Endothelial cell of umbilical vein (primary cell): Measurements from ENCODE around the gene GTF2E1. TPM values are rescaled to one million over a fixed set of nuclear protein-coding genes. Genes with fewer than 3 reads are reported as not detected.

ENCODE experiments used
- BruUV-seq: library from RNA; stranded (reverse); fragments of 400-500 nt; replicated peaks from 2 replicates; lab custom pipeline; 2021; lab: Mats Ljungman, UMichigan
- CTCF ChIA-PET: fragments of 300-600, 350-600 bp; sonication (Branson Sonifier 250); formaldehyde crosslinking; loops from one replicate; lab custom pipeline; 2021; ENCODE audit warnings: antibody characterized with exemption, inconsistent platforms; lab: Charles Lee
- POLR2A ChIA-PET: fragments of 300-600, 350-600 bp; sonication (Branson Sonifier 250); formaldehyde crosslinking; loops from one replicate; lab custom pipeline; 2021; ENCODE audit warnings: antibody characterized with exemption, inconsistent platforms; lab: Charles Lee
- DNase-seq: peaks from one replicate; pipeline ENCODE4 v3.0.0-alpha.2; 2011; ENCODE audit warnings: low read depth, low spot score
- FAIRE-seq: peaks from 2 replicates; lab custom pipeline; 2011; peaks lifted over from hg19 to GRCh38; lab: Jason Lieb, UNC
- H2AFZ ChIP-seq: 2 replicates; pipeline ENCODE4 v1.6.0; 2012; ENCODE audit warnings: low read depth, low read length, control low read depth, inconsistent platforms
- H3K27ac ChIP-seq: 2 replicates; pipeline ENCODE4 v1.5.1; 2011; ENCODE audit warnings: low read depth, mild to moderate bottlenecking, control low read depth, low read length, moderate library complexity; ENCODE audit not compliant: insufficient read depth
- H3K27me3 ChIP-seq, 2 experiments: 2 replicates each; pipeline versions ENCODE4 v1.6.0 to v1.6.1; 2011; ENCODE audit warnings: low read length in 2 of 2, mixed read lengths in 1 of 2; ENCODE audit not compliant: control insufficient read depth in 2 of 2, insufficient read depth in 2 of 2
- H3K36me3 ChIP-seq, 2 experiments: 2 replicates in 1 of 2; 3 replicates in 1 of 2; pipeline ENCODE4 v1.5.1; 2011; ENCODE audit warnings: low read length in 2 of 2, mild to moderate bottlenecking in 1 of 2, moderate library complexity in 1 of 2; ENCODE audit not compliant: control insufficient read depth in 2 of 2, insufficient read depth in 2 of 2; ENCODE audit errors: extremely low read depth in 1 of 2
- H3K4me1 ChIP-seq: 3 replicates; pipeline ENCODE4 v1.5.1; 2011; ENCODE audit warnings: mild to moderate bottlenecking, low read length; ENCODE audit not compliant: control insufficient read depth, insufficient read depth; ENCODE audit errors: extremely low read depth
- H3K4me2 ChIP-seq: 2 replicates; pipeline ENCODE4 v1.6.1; 2011; ENCODE audit warnings: low read length, control low read depth, mixed read lengths; ENCODE audit not compliant: insufficient read depth
- H3K4me3 ChIP-seq, 3 experiments: fragments of 200-600 bp in 1 of 3; sonication (generic), shearing (Covaris generic) in 1 of 3; replicated peaks in 1 of 3; 2 replicates each; pipeline ENCODE4 v1.5.1; 2011 to 2016; ENCODE audit warnings: control low read depth in 3 of 3, low read length in 3 of 3, mild to moderate bottlenecking in 2 of 3, inconsistent platforms in 1 of 3, low read depth in 1 of 3, moderate library complexity in 1 of 3; ENCODE audit not compliant: insufficient read depth in 1 of 3
- H3K79me2 ChIP-seq: 2 replicates; pipeline ENCODE4 v1.6.0; 2012; ENCODE audit warnings: low read length, inconsistent platforms; ENCODE audit not compliant: control insufficient read depth, insufficient read depth
- H3K9ac ChIP-seq: replicated peaks from 2 replicates; pipeline ENCODE3; 2011; ENCODE audit warnings: low read length, control low read depth; ENCODE audit not compliant: insufficient read depth; ENCODE audit errors: extremely low read depth
- H3K9me1 ChIP-seq: replicated peaks from 3 replicates; pipeline ENCODE4 v1.6.0; 2011; ENCODE audit warnings: mild to moderate bottlenecking, low read length; ENCODE audit not compliant: control insufficient read depth, insufficient read depth; ENCODE audit errors: extremely low read depth
- H3K9me3 ChIP-seq: replicated peaks from 2 replicates; pipeline ENCODE4 v1.5.1; 2012; ENCODE audit warnings: low read length, inconsistent platforms; ENCODE audit not compliant: control insufficient read depth, insufficient read depth
- H4K20me1 ChIP-seq: replicated peaks from 2 replicates; pipeline ENCODE3; 2011; ENCODE audit warnings: mild to moderate bottlenecking, low read length; ENCODE audit not compliant: control insufficient read depth, insufficient read depth; ENCODE audit errors: extremely low read depth
- CTCF ChIP-seq, 2 donors: IDR thresholded peaks; 1 replicate in 1 of 2; 2 replicates in 1 of 2; pipeline ENCODE4 v1.5.1; 2011; ENCODE audit warnings: low read length in 2 of 2, mild to moderate bottlenecking in 2 of 2, moderate library complexity in 2 of 2, control low read depth in 1 of 2, inconsistent platforms in 1 of 2, low read depth in 1 of 2; ENCODE audit not compliant: insufficient read depth in 1 of 2; ENCODE audit errors: extremely low read depth in 1 of 2
- EZH2 ChIP-seq: IDR thresholded peaks from 2 replicates; pipeline ENCODE4 v1.6.1; 2012; ENCODE audit warnings: borderline replicate concordance, low read depth, mild to moderate bottlenecking, moderate library complexity, low read length, inconsistent platforms; ENCODE audit not compliant: severe bottlenecking
- FOS ChIP-seq: IDR thresholded peaks from 2 replicates; pipeline ENCODE4 v1.6.1; 2011; ENCODE audit warnings: mild to moderate bottlenecking, low read length, moderate library complexity, borderline replicate concordance; ENCODE audit not compliant: insufficient read depth
- GATA2 ChIP-seq: IDR thresholded peaks from 2 replicates; pipeline ENCODE4 v1.7.0; 2011; ENCODE audit warnings: low read depth, mild to moderate bottlenecking, moderate library complexity, mixed read lengths, low read length; ENCODE audit not compliant: insufficient read length, insufficient read depth
- JUN ChIP-seq: IDR thresholded peaks from 2 replicates; pipeline ENCODE4 v1.6.1; 2011; ENCODE audit warnings: borderline replicate concordance, low read depth; ENCODE audit not compliant: insufficient read length, insufficient read depth
- MAX ChIP-seq: IDR thresholded peaks from 2 replicates; pipeline ENCODE4 v1.6.1; 2011; ENCODE audit not compliant: insufficient read depth, insufficient read length
- MYC ChIP-seq: IDR thresholded peaks from one replicate; pipeline ENCODE4 v1.6.1; 2011; ENCODE audit warnings: mild to moderate bottlenecking, low read depth, low read length
- POLR2A ChIP-seq: IDR thresholded peaks from 2 replicates; pipeline ENCODE4 v1.6.1; 2012; ENCODE audit warnings: low read depth, mild to moderate bottlenecking, control low read depth, low read length
- POLR2AphosphoS5 ChIP-seq: IDR thresholded peaks from 2 replicates; pipeline ENCODE4 v1.6.1; 2012; ENCODE audit warnings: low read depth, mild to moderate bottlenecking, control low read depth, low read length, moderate library complexity; ENCODE audit not compliant: insufficient read depth
- dilution Hi-C: fragments of 300-500 bp; cut with MboI; formaldehyde crosslinking; loops from one replicate; pipeline ENCODE4 v1.15.0; 2019; ENCODE audit warnings: low sequenced_read_pairs; ENCODE audit not compliant: extremely low pct_ligation_motif_present
- intact Hi-C: fragments of 100-400 bp; cut with micrococcal nuclease; formaldehyde crosslinking; loops from one replicate; pipeline ENCODE4 v1.10.0; 2022
- polyA plus RNA-seq, 4 experiments: library from polyadenylated mRNA; depleted of rRNA in 3 of 4; stranded (reverse) in 3 of 4; unstranded in 1 of 4; fragments of >200 nt; gene quantifications; 2 replicates each; pipeline versions ENCODE4 v1.2.1 to v1.2.3, GENCODE V29; 2011 to 2012; ENCODE audit warnings: missing spikeins in 1 of 4
- total RNA-seq: library from RNA; stranded (reverse); gene quantifications from 2 replicates; pipeline ENCODE4 v1.2.3, GENCODE V29; 2021

Gene GTF2E1
- total and polyA plus RNA-seq, 2 donors (not counting 3 experiments of a cell fraction or from before 2014, with no cell fraction given), result 10.6 to 27.7 TPM

- POLR2A ChIA-PET, result interaction anchor here (0.7 kb wide), 1 partner anchor 29 kb away, joined by 3 read pairs; no protein-coding TSS in a partner anchor
- no peaks in the 10 kb centered on the region for H3K36me3 ChIP-seq
- H4K20me1 ChIP-seq, result no peaks in the 10 kb centered on the region
- H3K27me3 ChIP-seq, result no peaks in the 10 kb centered on the region
- H3K4me2 ChIP-seq, result no peak overlapping the region
- FAIRE-seq (no peak), DNase-seq (no peak)
- intact Hi-C loops (no loop called here), dilution Hi-C loops (no loop called here)
- no TSS peak for BruUV-seq
- TF ChIP-seq FOS (no peak), POLR2AphosphoS5 (no peak), MAX (no peak), GATA2 (no peak), JUN (no peak), CTCF (IDR thresholded peaks at IDR 0.05; ENCODE audit: extremely low read depth in 1 of 2, insufficient read depth in 1 of 2, low read depth in 1 of 2, low read length in 2 of 2) (no peak), MYC (no peak), POLR2A (no peak), EZH2 (no peak)
- no peaks in the 10 kb centered on the region for H3K9me1 ChIP-seq
- CTCF ChIA-PET, result interaction anchor here (0.7 kb wide), 1 partner anchor 11 kb away, joined by 3 read pairs; no protein-coding TSS in a partner anchor
- H3K4me3 ChIP-seq, result no peak overlapping the region
- H3K9ac ChIP-seq, result no peak overlapping the region
- no peak overlapping the region for H2AFZ ChIP-seq
- no peak overlapping the region for H3K27ac ChIP-seq
- H3K79me2 ChIP-seq, result no peaks in the 10 kb centered on the region
- H3K4me1 ChIP-seq, result no peaks in the 10 kb centered on the region
- H3K9me3 ChIP-seq, result no peaks in the 10 kb centered on the region
Measured at GRCh38 chr3:120710369-120710768, 32.2 kb upstream of the GTF2E1 start.
